Measurements from ENCODE around the gene PITPNC1. TPM values are rescaled to one million over a fixed set of nuclear protein-coding genes. Genes with fewer than 3 reads are reported as not detected.

The PITPNC1 gene
- polyA plus RNA-seq, 1 of the 3 experiments (the other 2 are of a cell fraction) = 18.4 TPM

DNA sequence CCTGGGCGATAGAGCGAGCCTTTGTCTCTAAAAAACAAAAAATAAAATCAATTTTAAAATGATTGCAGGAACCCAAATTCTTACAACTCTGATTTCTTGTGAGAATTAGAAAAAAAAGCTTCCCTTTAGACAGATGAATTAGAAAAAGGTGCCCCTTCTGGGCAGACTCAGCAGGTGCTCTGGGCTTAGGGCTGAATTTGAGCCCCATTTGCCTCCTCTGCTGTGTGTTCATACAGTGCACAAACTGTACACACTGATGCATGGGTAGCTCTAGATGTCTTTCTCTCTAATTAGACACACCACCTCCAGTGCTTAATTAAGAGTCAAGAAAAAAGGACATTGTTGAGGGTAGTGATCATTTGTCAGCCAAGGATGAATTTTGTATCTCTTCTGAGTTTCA, 302.1 kb downstream of the PITPNC1 start:
- H3K79me2 ChIP-seq (ENCODE audit: insufficient read depth) = no peaks in the 10 kb centered on the region
- no peak overlapping the region for H3K9ac ChIP-seq
- H3K4me1 ChIP-seq (ENCODE audit: control insufficient read depth in 1 of 2, insufficient read depth in 2 of 2, low read depth in 1 of 2, low read length in 1 of 2) = no peaks in the 10 kb centered on the region; a peak in 1 of 4 replicates
- no peak overlapping the region for H3K4me2 ChIP-seq
- H3K9me3 ChIP-seq = no peaks in the 10 kb centered on the region
- WGBS (ENCODE audit: low lambda C conversion rate) = 96% methylated on average over 2 of the region's 2 CpGs
- H2AFZ ChIP-seq (ENCODE audit: low read depth) = no peak overlapping the region
- H3K27me3 ChIP-seq (ENCODE audit: insufficient read depth) = no peaks in the 10 kb centered on the region
- H3K4me3 ChIP-seq (ENCODE audit: low read depth in 2 of 2, low read length in 1 of 2) = no peak overlapping the region
- H4K20me1 ChIP-seq (ENCODE audit: insufficient read depth) = no peaks in the 10 kb centered on the region
- ChIA-PET CTCF (interaction anchor here (0.9 to 16.1 kb wide), 4 partner anchors 11 to 303 kb away, joined by 3 to 241 read pairs (median 5); partner anchors contain the start of gene PITPNC1), POLR2A (no interaction called here)
- no peak for DNase-seq
- no peak for TF ChIP-seq SIN3A (IDR thresholded peaks at IDR 0.05; ENCODE audit: borderline replicate concordance, low read depth, low read length)
- TF ChIP-seq EP300 (IDR thresholded peaks at IDR 0.05; ENCODE audit: borderline replicate concordance in 1 of 2, low read depth in 1 of 2, low read length in 1 of 2) = no peak
- TF ChIP-seq, protein P1, sequence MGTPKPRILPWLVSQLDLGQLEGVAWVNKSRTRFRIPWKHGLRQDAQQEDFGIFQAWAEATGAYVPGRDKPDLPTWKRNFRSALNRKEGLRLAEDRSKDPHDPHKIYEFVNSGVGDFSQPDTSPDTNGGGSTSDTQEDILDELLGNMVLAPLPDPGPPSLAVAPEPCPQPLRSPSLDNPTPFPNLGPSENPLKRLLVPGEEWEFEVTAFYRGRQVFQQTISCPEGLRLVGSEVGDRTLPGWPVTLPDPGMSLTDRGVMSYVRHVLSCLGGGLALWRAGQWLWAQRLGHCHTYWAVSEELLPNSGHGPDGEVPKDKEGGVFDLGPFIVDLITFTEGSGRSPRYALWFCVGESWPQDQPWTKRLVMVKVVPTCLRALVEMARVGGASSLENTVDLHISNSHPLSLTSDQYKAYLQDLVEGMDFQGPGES (IDR thresholded peaks at IDR 0.05; ENCODE audit: low read depth, low read length) = no peak
- no peak for TF ChIP-seq GATA2 (CRISPR knock-in tag; IDR thresholded peaks at IDR 0.05)
- no peaks in the 10 kb centered on the region for H3K9me2 ChIP-seq
- H3F3A ChIP-seq (replicated peaks; ENCODE audit: insufficient read depth) = no peaks in the 10 kb centered on the region
- peaks cover 4 to 10% of the 10 kb centered on the region in 2 experiments for H3K36me3 ChIP-seq (replicated peaks in 1 of 2; ENCODE audit: control insufficient read depth in 1 of 2, insufficient read depth in 2 of 2, low read length in 1 of 2)
- no peak overlapping the region for H3K27ac ChIP-seq (ENCODE audit: low read depth in 2 of 2, low read length in 1 of 2)

DNA sequence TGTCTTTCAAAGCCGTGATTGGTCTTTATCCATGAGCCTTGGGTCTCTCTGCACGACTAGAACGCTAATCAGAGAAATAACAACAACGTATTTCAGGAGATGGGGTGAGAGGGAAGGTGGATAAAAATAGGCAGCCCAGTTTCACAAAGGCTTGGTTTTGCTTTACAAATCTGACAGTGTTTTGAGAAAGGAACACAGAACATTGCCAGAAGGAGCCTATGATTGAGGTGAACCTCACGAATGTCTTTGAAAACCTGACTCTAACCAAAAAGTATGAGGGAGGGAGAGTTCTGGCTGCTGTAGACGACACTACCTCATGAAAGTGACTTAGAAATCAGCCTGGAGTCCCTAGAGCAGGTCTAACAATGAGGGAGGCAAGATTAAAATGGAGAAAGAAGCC, 302.6 kb downstream of the PITPNC1 start:
- no peaks in the 10 kb centered on the region for H3F3A ChIP-seq (replicated peaks; ENCODE audit: insufficient read depth)
- H3K79me2 ChIP-seq (ENCODE audit: insufficient read depth) = no peaks in the 10 kb centered on the region
- no peaks in the 10 kb centered on the region for H4K20me1 ChIP-seq (ENCODE audit: insufficient read depth)
- H2AFZ ChIP-seq (ENCODE audit: low read depth) = no peak overlapping the region
- H3K27ac ChIP-seq (ENCODE audit: low read depth in 2 of 2, low read length in 1 of 2) = no peak overlapping the region
- no peak overlapping the region for H3K9ac ChIP-seq
- H3K4me3 ChIP-seq (ENCODE audit: low read depth in 2 of 2, low read length in 1 of 2) = no peak overlapping the region
- peaks cover 4 to 10% of the 10 kb centered on the region in 2 experiments for H3K36me3 ChIP-seq (replicated peaks in 1 of 2; ENCODE audit: control insufficient read depth in 1 of 2, insufficient read depth in 2 of 2, low read length in 1 of 2)
- H3K4me1 ChIP-seq (ENCODE audit: control insufficient read depth in 1 of 2, insufficient read depth in 2 of 2, low read depth in 1 of 2, low read length in 1 of 2) = no peaks in the 10 kb centered on the region; a peak in 1 of 4 replicates
- no peak for TF ChIP-seq CHD2 (IDR thresholded peaks at IDR 0.05; ENCODE audit: low read length, partially characterized antibody)
- TF ChIP-seq FOXM1 (IDR thresholded peaks at IDR 0.05; ENCODE audit: low read depth) = no peak
- no peak for TF ChIP-seq RAD21 (IDR thresholded peaks at IDR 0.05; ENCODE audit: low read length)
- no peak for TF ChIP-seq FOXJ3 (CRISPR knock-in tag; IDR thresholded peaks at IDR 0.05)
- no peak for TF ChIP-seq RXRA (IDR thresholded peaks at IDR 0.05; ENCODE audit: borderline replicate concordance, low read depth)
- no peak for TF ChIP-seq TEAD4 (IDR thresholded peaks at IDR 0.05; ENCODE audit: borderline replicate concordance, insufficient read depth)
- TF ChIP-seq, protein P2, sequence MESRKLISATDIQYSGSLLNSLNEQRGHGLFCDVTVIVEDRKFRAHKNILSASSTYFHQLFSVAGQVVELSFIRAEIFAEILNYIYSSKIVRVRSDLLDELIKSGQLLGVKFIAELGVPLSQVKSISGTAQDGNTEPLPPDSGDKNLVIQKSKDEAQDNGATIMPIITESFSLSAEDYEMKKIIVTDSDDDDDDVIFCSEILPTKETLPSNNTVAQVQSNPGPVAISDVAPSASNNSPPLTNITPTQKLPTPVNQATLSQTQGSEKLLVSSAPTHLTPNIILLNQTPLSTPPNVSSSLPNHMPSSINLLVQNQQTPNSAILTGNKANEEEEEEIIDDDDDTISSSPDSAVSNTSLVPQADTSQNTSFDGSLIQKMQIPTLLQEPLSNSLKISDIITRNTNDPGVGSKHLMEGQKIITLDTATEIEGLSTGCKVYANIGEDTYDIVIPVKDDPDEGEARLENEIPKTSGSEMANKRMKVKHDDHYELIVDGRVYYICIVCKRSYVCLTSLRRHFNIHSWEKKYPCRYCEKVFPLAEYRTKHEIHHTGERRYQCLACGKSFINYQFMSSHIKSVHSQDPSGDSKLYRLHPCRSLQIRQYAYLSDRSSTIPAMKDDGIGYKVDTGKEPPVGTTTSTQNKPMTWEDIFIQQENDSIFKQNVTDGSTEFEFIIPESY (IDR thresholded peaks at IDR 0.05; ENCODE audit: borderline replicate concordance, low read depth) = no peak
- TF ChIP-seq, protein P3, sequence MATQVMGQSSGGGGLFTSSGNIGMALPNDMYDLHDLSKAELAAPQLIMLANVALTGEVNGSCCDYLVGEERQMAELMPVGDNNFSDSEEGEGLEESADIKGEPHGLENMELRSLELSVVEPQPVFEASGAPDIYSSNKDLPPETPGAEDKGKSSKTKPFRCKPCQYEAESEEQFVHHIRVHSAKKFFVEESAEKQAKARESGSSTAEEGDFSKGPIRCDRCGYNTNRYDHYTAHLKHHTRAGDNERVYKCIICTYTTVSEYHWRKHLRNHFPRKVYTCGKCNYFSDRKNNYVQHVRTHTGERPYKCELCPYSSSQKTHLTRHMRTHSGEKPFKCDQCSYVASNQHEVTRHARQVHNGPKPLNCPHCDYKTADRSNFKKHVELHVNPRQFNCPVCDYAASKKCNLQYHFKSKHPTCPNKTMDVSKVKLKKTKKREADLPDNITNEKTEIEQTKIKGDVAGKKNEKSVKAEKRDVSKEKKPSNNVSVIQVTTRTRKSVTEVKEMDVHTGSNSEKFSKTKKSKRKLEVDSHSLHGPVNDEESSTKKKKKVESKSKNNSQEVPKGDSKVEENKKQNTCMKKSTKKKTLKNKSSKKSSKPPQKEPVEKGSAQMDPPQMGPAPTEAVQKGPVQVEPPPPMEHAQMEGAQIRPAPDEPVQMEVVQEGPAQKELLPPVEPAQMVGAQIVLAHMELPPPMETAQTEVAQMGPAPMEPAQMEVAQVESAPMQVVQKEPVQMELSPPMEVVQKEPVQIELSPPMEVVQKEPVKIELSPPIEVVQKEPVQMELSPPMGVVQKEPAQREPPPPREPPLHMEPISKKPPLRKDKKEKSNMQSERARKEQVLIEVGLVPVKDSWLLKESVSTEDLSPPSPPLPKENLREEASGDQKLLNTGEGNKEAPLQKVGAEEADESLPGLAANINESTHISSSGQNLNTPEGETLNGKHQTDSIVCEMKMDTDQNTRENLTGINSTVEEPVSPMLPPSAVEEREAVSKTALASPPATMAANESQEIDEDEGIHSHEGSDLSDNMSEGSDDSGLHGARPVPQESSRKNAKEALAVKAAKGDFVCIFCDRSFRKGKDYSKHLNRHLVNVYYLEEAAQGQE (IDR thresholded peaks at IDR 0.05; ENCODE audit: low read depth, low read length) = no peak
- TF ChIP-seq TCF12 (IDR thresholded peaks at IDR 0.05) = no peak
- TF ChIP-seq, protein P4, sequence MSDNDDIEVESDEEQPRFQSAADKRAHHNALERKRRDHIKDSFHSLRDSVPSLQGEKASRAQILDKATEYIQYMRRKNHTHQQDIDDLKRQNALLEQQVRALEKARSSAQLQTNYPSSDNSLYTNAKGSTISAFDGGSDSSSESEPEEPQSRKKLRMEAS (IDR thresholded peaks at IDR 0.05; ENCODE audit: low read depth) = no peak
- no peak for TF ChIP-seq RFX5 (IDR thresholded peaks at IDR 0.05; ENCODE audit: low read length)
- TF ChIP-seq, protein P5, sequence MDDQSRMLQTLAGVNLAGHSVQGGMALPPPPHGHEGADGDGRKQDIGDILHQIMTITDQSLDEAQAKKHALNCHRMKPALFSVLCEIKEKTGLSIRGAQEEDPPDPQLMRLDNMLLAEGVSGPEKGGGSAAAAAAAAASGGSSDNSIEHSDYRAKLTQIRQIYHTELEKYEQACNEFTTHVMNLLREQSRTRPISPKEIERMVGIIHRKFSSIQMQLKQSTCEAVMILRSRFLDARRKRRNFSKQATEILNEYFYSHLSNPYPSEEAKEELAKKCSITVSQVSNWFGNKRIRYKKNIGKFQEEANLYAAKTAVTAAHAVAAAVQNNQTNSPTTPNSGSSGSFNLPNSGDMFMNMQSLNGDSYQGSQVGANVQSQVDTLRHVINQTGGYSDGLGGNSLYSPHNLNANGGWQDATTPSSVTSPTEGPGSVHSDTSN (IDR thresholded peaks at IDR 0.05) = no peak
- no peak for TF ChIP-seq TAF1 (IDR thresholded peaks at IDR 0.05; ENCODE audit: borderline replicate concordance, low read depth, low read length)
- TF ChIP-seq NFIC (IDR thresholded peaks at IDR 0.05; ENCODE audit: borderline replicate concordance) = no peak
- no peak for TF ChIP-seq FOSL2 (IDR thresholded peaks at IDR 0.05; ENCODE audit: borderline replicate concordance, low read depth)
- TF ChIP-seq JUND (IDR thresholded peaks at IDR 0.05) = no peak
- TF ChIP-seq RCOR1 (IDR thresholded peaks at IDR 0.05; ENCODE audit: low read length) = no peak
- H3K9me3 ChIP-seq = no peaks in the 10 kb centered on the region
- CTCF ChIA-PET = interaction anchor here (1.7 to 16.1 kb wide), 2 partner anchors 204 to 303 kb away, joined by 4 to 241 read pairs; partner anchors contain the start of gene PITPNC1
- DNase-seq = no peak
- H3K4me2 ChIP-seq = no peak overlapping the region
- POLR2A ChIA-PET = no interaction called here
- no peaks in the 10 kb centered on the region for H3K27me3 ChIP-seq (ENCODE audit: insufficient read depth)
- 88% methylated on average over 6 of the region's 6 CpGs for WGBS (ENCODE audit: low lambda C conversion rate)
- H3K9me2 ChIP-seq = no peaks in the 10 kb centered on the region
